GM12891 (cell line): ENCODE results near the gene KRT6B.

Experiments
- POLR2A ChIP-seq: IDR thresholded peaks from 2 replicates; pipeline ENCODE4 v1.6.1; 2011; ENCODE audit warnings: low read depth, low read length, control low read depth
- POLR2AphosphoS5 ChIP-seq: IDR thresholded peaks from 2 replicates; pipeline ENCODE4 v1.6.1; 2011; ENCODE audit warnings: low read depth, low read length, control low read depth
- SPI1 ChIP-seq: IDR thresholded peaks from 2 replicates; pipeline ENCODE4 v1.6.1; 2011; ENCODE audit warnings: low read depth, low read length, control low read depth
- TAF1 ChIP-seq: IDR thresholded peaks from 2 replicates; pipeline ENCODE4 v1.6.1; 2011; ENCODE audit warnings: low read depth, low read length, control low read depth

GRCh38 chr12:52494100-52494499 lies 42.2 kb upstream of the KRT6B start:
- no peak for TF ChIP-seq POLR2AphosphoS5
- no peak for TF ChIP-seq POLR2A
- TF ChIP-seq SPI1: no peak
- no peak for TF ChIP-seq TAF1
